ENCODE data around the gene ITGB4.

Gene ITGB4

DNA sequence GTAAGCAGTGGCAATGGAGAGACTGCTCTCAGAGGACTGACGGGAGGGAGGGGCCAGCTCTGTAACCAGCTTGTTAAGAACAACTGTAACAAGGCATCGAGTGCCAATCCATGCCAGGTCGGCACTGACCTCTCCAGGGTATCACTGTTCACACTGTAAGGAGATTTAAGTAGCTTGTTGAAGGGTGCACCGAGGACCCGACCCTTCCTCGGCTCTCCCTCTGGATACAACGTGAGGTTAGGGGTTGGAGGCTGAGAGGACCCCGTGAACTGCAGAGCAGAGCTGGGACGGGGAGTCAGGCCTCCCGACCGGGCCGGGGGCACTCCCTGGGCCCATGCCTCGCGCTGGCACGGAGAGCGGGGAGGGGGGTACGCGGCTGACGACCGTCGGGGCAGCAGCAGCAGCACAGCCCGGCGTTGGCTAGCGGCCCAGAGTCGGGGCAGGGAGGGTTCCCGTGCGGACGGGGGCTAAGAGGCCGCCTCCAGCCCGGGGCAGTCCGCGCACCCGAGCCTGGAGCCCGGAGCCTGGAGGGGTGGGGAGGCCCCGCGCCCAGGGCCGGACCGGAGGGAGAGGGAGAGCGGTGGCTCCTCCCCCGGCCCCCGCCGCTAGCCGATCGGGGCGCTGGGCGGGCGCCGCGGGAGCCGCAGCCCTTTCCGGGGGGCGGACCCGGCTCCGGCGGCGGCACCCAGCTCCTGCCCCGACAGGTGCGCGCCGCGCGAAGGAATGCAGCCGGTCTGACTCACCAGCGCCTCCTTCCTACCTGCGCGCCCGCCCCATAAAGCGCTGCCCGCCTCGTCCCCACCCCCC is at the start of gene ITGB4:
Gene ITGB4, plus strand, starts transcription at position 804 of the 807 bp plus-strand sequence. CDS start 3,245 bp downstream, outside the sequence.
- no peak for FAIRE-seq

GRCh38 chr17:75672011-75672410 is 49.2 kb upstream of the ITGB4 start:
- FAIRE-seq: no peak

GRCh38 chr17:75673487-75673886 is 47.8 kb upstream of the ITGB4 start:
- FAIRE-seq: no peak

DNA sequence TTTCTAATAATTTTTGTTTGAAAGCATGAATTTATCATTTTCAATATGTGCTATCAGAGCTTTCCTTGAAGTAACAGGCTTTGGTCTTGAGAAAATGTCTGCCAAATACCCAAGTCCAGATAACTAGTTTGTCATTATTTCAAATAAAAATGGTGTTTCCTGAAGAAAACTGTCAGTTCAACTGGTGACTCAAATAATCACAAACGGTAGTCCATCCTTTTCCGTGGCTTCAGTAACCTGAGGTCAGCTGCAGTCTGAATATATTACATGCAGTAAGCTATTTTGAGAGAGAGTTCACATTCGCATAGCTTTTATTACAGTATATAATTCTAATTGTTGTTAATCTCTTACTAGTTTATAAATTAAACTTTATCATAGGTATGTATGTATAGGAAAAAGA is 44.8 kb upstream of the ITGB4 start:
- FAIRE-seq: no peak

- no peak for FAIRE-seq
Observed at GRCh38 chr17:75679706-75680211, 41.5 kb upstream of the ITGB4 start.

- no peak for FAIRE-seq
Observed at GRCh38 chr17:75680431-75680830, 40.8 kb upstream of the ITGB4 start.

DNA sequence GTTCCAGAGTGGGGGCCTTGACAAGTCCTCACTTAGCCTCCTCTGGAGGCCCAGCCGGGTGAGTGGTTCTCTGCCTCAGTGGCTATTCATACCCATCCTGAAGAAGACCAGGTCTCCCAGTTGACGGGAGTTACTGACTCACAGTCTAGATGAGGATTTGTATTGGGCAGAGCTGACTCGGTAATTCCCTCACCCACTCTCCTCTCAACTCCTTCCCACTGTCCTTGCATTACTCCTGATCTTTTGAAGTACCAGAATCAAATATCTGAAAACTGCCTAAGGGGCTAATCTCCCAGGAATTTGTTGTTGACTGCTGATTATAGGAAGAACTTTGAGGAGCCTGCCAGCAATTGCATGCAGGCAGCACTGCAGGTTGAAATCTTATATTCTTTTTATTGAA is 40.0 kb upstream of the ITGB4 start:
- no peak for FAIRE-seq

DNA sequence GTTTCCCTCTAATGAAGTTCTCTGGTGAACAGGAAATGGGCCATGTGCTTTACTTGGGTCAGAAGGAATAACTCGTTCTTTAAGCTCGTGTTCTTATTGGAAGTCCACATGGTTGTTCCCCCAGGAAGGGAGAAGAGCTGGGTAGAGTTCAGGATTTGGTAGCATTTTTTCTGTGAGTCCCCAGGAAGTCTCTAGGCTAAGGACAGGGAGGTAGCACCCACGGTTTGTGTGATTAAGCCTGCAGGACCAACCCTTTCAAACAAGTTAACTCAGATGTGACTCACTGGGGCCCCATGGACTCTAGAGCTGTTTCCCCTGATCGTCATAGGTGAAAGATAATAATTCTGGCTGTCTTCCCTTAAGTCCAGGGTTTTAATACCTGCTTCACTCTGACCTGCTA is 37.7 kb upstream of the ITGB4 start:
- FAIRE-seq: no peak

DNA sequence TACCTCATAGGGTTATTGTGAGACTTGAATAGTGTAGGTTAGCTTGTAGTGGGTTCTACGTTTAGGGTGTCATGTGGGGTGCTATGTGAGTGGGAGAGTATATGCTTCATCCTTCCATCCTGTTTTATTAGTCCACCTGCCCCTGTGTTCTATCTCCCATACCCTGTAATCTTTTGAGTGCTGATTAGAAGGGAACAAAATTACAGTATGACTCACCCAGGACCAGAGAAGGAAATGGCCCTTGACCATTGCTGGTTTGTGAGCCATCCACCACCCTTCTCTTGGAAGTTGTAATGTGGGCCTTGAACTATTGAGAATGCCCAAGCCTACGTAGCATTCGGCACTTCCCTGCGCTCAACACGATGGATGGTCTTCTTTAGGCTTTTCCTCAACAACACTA is 37.0 kb upstream of the ITGB4 start:
- no peak for FAIRE-seq

DNA sequence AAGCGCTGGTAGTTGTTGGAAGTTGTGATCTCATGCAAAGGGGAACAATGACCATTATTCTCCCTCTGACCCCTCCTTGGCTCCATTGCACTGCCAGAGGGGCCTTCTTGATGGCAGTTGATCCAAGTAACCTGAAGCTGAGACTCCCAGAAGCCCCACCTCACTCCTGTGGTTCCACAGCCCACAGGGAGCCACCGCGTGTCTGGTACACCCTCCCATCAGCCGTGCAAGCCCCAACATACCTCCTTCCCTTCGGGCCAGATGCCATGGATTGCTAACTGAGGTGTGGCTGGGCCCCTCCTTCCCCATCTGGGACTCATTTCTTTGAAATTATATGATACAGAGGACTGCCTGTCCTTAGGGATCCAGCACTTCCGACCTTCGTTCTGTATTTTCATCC is 36.3 kb upstream of the ITGB4 start:
- FAIRE-seq: no peak

- no peak for FAIRE-seq
Observed at GRCh38 chr17:75685499-75685898, 35.8 kb upstream of the ITGB4 start.

GRCh38 chr17:75688209-75688825 is 32.9 kb upstream of the ITGB4 start:
- no peak for FAIRE-seq

DNA sequence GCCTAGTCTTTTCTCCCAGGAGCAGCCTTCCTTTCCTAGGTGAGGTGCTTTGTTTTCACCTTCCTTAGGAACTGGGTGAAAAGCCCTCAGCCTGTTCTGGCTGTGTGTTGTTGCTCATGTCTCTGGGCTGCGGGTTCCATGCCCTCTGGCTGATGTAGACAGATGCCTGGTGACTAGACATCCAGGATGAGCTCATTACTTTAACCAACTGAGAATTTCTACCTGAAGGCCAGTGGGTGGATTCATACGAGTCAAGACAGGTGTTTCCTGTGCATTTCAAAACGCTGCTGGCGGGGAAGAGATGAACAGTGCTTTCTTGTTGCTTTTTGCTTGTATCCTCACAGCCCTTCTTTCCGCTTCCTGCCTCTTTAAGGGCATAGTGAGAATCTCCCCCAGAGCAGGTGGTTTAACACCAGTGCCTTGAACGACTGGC is 31.8 kb upstream of the ITGB4 start:
- no peak for FAIRE-seq

DNA sequence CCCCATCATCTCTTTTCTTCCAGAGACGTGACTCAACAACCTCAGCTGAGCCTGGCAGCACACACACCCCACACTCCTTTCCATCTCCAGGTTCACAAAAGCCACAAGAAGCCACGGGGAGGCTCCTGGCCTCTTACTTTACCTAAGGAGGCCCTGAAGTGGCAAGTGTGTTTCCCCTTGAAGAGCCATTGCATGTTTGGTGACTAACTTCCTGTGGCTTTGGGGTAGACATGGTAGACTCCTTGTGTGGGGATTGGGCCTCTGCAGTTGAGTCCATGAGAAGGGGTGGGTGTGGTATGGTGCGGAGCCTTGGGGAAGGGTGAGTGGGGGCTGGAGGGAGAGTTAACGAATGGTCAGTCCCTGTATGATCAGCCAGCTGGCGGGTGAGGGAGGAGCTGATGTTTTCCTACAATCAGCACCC is 29.9 kb upstream of the ITGB4 start:
- FAIRE-seq: no peak

DNA sequence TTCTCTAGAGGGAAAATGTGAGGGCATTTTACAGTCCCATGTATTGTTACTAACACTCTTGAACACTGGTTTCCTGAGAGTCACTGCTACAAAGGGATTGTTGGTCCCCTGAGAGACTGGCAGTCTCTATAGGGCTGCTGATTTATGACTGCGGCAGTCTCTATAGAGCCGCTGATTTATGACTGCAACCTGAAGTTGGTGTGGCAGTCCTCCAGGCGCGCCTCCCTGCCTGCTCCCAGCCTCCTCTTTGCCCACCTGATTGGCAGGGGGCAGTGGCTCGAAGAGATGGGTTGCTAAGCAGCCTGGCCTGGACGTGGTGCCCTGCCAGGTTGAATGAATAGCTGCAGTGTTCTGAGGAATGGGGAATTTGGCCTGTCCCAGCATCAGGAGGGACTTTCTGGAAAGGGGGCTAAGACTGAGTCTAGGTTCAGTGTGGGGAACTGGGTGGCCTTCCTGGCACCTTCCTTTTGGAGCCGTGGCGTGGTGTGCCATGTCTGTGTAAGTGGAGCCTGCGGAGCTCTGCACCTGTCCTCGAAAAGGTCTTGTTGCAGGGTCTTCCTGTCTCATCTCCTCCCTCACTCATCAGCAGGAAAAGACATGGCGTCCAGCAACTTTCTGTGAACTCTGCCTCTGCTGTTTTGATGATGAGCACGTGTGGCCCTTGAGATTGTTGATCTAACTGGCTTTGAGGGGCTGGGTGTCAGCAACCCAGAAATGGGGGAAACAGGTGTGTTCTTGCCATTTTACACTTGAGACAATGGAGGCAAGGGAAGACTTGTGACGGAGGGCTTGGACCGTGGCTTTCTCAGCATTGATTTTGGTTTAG is 29.2 kb upstream of the ITGB4 start:
- no peak for FAIRE-seq

GRCh38 chr17:75692976-75693375 is 28.3 kb upstream of the ITGB4 start:
- no peak for FAIRE-seq

DNA sequence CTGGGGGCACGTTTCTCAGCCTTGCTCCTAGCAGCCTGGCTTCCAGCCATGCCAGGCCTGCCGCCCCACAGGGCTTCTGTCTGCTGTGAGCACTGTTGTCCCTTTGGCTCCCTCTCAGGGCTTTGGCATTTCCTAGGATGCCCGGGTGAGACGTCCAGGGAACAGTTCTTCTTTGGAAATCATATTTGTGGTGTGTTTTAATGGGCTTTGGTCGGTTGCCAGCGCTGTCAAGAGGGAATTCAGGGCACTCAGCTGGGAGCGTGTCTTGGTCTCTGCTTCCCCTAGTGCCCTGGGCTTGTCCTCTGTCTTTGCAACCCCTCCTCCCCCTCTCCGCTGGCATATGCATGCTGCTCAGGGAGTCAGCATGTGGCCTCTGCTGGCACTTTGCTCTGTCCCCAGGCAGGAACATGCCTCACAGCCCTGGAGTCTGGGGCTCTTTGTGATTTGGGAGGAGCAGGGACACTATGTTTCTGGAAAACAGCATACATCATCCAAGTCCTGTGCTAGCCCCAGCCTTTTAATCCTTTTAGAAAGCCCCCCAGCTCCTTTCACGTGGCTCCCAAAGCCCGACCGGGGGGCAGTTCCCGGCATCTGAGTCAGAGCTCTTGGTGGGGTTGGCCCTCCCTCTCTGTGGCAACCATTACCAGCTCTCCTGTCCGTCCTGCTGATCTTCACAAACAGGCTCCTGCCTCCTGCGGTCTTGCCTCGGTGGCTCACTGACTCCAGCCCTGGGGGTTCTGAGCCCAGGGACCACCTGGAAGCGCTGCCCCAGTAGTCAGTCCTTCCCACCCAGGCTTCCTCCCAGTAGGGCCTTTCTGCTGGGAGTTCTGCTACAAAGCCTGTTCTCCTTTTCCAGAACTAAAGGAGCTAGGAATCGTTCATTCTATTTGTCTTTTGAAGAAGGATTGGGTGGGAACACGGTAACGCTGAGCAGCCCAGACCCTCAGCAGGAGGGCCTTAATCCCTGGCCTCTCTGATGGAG is 27.5 kb upstream of the ITGB4 start:
- no peak for FAIRE-seq

- FAIRE-seq: no peak
Observed at GRCh38 chr17:75694536-75694935, 26.7 kb upstream of the ITGB4 start.

- no peak for FAIRE-seq
Observed at GRCh38 chr17:75695141-75695829, 26.0 kb upstream of the ITGB4 start.

GRCh38 chr17:75695830-75696271 is 25.4 kb upstream of the ITGB4 start:
- no peak for FAIRE-seq

DNA sequence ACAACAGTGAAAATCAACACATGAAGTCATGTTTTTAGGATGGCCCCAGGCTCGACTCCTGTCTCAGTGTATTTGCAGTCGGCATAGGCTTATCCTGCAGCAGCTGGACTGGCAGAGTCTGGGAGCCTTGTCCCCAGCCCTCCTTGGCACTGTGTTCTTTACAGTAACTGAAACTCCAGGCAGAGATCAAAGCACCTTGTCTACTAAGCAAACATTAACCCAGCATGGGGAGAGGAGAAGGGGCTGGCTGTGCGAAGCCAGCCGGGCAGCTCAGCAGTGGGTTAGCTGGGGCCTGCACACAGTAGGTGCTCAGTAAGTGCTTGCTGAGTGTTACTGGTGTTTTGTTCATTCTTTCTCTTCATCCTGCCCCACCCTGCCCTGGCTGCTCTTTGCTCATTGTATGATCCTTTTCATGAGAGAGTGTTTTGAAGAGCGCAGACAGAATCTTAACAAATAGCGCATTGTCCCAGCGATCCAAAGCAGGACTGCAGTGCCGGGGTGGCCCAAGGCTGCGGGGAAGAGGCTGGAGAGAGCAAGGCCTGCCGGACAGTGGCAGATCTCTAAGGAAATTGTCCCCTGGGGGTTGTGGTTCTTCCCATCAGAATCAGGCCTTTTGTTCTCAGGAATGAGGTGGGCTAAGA is 23.5 kb upstream of the ITGB4 start:
- FAIRE-seq: no peak
